SW480 (cell line): Measurements from ENCODE around the gene SAV1.
A peak's percentile ranks its signal among the peaks of the same experiment; 100 is the strongest.
"Not testable (repeated sequence)": the region's sequence is repeated elsewhere in the genome, so short reads cannot be mapped to it uniquely, and the experiment has no call there.

Experiments
- DNase-seq: peaks from one replicate; pipeline ENCODE4 v3.0.0-alpha.2; 2016; ENCODE audit warnings: low spot score

SAV1 gene

GRCh38 chr14:50667996-50668825 lies at the start of gene SAV1:
TSS of gene SAV1 (minus strand) at chr14:50668306. CDS start at chr14:50667967, 339 bp downstream.
- peak; percentile 77 for DNase-seq

- DNase-seq, result no peak
Measured at GRCh38 chr14:50717811-50718210, 49.7 kb upstream of the SAV1 start.

- peak; percentile 46 for DNase-seq
Measured at GRCh38 chr14:50714450-50715073, 46.5 kb upstream of the SAV1 start.

DNA sequence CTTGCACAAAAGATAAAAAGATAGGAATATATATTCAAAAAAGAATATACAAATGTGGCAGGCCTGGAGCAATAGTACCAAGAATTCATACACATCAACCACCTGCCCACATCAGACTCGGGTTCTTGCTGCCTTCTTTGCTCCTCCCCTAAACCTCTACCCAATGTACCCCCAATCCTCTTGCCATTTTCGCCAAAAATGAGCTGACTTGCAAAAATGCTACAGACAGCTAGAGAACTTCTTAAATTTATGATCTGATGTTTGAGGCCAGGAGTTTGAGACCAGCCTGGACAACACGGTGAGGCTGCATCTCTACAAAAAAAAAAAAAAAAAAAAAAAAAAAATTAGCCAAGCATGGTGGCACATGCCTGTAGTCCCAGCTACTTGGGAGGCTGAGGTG lies 42.9 kb upstream of the SAV1 start:
- DNase-seq, result no peak

DNA sequence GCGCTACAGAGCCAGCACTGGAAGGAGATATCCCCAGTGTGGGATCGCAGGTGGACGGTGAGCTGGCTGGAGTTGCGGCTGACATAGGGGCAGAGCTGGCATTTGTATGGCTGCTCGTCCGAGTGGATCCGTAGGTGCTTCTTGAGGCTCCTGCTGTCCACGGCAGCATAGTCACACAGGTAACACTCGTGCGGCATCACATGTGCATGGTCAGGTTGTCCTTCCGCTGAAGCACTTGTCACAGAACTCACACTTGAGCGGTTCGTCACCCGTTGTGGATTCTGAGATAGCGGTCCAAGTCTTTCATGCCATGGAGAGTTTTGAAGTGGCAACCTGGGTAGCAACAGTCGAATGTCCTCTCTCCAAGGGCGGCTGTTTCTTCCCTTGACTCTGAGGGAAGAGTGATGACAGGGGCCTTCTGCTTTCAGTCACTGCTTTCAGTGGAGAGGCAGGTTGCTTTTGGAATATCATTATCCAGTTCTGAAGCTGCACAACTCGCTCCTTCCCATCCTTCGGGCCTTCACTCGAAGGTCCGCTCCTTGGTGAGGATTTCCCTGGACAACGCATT lies 37.0 kb upstream of the SAV1 start:
- no peak for DNase-seq

GRCh38 chr14:50704454-50705010 lies 36.4 kb upstream of the SAV1 start:
- no peak for DNase-seq

- DNase-seq, result no peak
Measured at GRCh38 chr14:50697659-50698290, 29.7 kb upstream of the SAV1 start.

- DNase-seq, result not testable (repeated sequence)
Measured at GRCh38 chr14:50694260-50694659, 26.2 kb upstream of the SAV1 start.

DNA sequence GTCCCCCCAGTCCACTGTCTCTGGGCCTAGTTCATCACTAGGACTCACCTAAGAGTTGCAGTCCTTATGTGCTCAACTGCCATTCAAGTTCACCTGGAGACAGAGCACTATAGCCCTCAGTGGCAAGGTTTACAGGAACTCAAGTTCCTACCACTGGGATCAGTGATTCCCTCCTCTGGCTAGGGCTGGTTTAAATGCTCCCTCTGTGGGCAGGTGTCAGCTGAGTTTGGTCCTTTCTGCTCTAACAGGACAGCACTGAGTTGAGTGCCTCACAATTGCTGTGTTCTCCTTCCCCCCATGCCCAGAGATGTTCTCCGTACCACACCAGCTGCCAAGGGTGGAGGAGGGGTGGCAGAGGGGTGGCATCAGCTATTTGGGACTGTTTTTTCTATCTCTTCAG lies 20.8 kb upstream of the SAV1 start:
- no peak for DNase-seq

DNA sequence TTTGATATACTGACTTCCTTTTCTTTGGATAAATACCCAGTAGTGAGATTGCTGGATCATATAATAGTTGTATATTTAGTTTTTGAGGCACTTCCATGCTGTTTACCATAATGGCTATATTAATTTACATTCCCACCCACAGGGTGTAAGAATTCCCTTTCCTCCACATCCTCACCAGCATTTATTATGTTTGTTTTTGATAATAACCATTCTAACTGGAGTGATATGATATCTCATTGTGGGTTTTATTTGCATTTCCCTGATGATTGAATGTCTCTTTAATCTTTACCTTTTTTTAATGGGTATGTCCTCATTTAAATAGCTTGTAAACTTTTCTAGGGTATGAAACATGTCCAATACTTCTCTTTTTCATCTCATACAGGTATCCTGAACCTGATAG lies 11.6 kb upstream of the SAV1 start:
- no peak for DNase-seq

DNA sequence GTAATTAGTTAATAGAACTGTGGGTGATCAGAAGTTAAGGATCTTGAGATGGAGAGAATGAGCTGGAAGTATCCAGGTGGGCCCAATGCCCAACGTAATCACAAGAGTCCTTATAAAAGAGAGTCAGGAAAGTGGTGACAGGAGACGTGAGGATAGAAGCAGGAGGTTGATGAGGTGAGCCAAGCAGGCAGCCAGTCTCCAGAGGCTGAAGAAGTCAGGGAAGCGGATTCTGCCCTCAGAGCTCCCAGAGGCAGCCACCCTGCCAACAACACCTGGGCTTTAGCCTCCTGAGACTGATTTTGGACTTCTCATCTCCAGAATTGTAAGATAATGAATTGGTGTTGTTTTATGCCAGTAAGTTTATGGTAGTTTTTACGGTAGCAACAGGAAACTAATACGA lies 10.1 kb upstream of the SAV1 start:
- DNase-seq, result peak; percentile 17

- peak; percentile 77 for DNase-seq
Measured at GRCh38 chr14:50677527-50678063, 9.5 kb upstream of the SAV1 start.

GRCh38 chr14:50676814-50677516 lies 8.9 kb upstream of the SAV1 start:
- no peak for DNase-seq

DNA sequence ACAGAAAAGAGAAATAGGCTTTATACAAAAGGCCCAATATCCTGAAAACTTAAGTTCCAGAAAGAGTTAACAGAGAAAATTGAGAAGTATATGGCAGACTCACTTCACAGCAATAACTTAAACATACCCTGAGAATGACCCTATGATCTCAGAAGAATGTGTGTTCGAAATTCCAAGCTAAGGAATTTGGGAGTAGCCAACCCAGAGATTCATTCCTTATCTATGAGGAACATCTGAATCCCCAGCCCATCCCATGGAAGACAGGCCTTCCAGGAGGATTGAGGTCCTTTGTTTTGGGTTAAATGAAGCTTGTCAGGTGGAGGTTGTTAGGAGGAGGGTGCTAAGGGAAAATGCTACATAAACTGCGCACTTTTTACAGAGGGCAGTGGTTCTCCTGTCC lies 7.5 kb upstream of the SAV1 start:
- DNase-seq, result peak; percentile 18

- DNase-seq, result no peak
Measured at GRCh38 chr14:50670866-50671256, 2.8 kb upstream of the SAV1 start.

GRCh38 chr14:50670196-50670865 lies 2.2 kb upstream of the SAV1 start:
- peak; percentile 23 for DNase-seq

- peak; percentile 2 for DNase-seq
Measured at GRCh38 chr14:50669441-50669986, 1.4 kb upstream of the SAV1 start.

DNA sequence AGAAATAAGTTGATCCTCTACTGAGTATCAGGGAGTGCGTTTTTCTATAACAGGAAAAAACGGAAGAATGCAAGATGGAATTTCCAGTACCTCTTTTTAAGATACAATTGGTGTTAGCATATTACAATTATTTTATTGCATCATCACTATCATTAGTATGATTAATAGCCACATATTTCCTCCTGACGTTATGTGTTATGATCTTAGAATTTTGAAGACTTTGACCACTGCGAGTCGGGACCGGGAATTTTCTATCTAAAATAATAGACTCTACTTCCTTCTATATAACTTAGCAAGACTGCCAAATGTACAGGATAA lies 679 bp upstream of the SAV1 start:
- DNase-seq, result no peak

GRCh38 chr14:50667684-50667995 lies 466 bp downstream of the SAV1 start:
- peak; percentile 29 for DNase-seq

GRCh38 chr14:50666772-50667683 lies 1.1 kb downstream of the SAV1 start:
- peak; percentile 50 for DNase-seq
